Endodermal cell (in vitro differentiated cells): ENCODE measurements around the gene ANKRD45. TPM values are rescaled to one million over a fixed set of nuclear protein-coding genes. Genes with fewer than 3 reads are reported as not detected.
A peak's percentile ranks its signal among the peaks of the same experiment; 100 is the strongest.
"Not testable (repeated sequence)": the region's sequence is repeated elsewhere in the genome, so short reads cannot be mapped to it uniquely, and the experiment has no call there.

Source experiments
- DNase-seq: peaks from one replicate; pipeline ENCODE4 v3.0.0-alpha.2; 2017
- H3K27ac ChIP-seq: 2 replicates; pipeline ENCODE4 v1.5.1; 2013; ENCODE audit warnings: mild to moderate bottlenecking, low read depth, low read length, moderate library complexity
- H3K27me3 ChIP-seq: 2 replicates; pipeline ENCODE4 v1.6.1; 2013; ENCODE audit warnings: mild to moderate bottlenecking, low read length, moderate library complexity; ENCODE audit not compliant: insufficient read depth, control insufficient read depth, poor library complexity, severe bottlenecking
- H3K36me3 ChIP-seq: 2 replicates; pipeline ENCODE4 v1.7.0; 2013; ENCODE audit warnings: mild to moderate bottlenecking, low read length, moderate library complexity; ENCODE audit not compliant: control insufficient read depth, insufficient read depth
- H3K4me1 ChIP-seq: one replicate; pipeline ENCODE4 v1.7.0; 2013; ENCODE audit warnings: low read length; ENCODE audit not compliant: control insufficient read depth, insufficient read depth
- H3K4me3 ChIP-seq: 2 replicates; pipeline ENCODE4 v1.5.1; 2013; ENCODE audit warnings: mild to moderate bottlenecking, low read length, moderate library complexity
- H3K9ac ChIP-seq: 2 replicates; pipeline ENCODE4 v1.6.1; 2013; ENCODE audit warnings: mild to moderate bottlenecking, low read length, moderate library complexity; ENCODE audit not compliant: poor library complexity, severe bottlenecking; ENCODE audit errors: extremely low read depth
- H3K9me3 ChIP-seq: 2 replicates; pipeline ENCODE4 v1.6.1; 2013; ENCODE audit warnings: mild to moderate bottlenecking, low read length, moderate library complexity; ENCODE audit not compliant: control insufficient read depth
- H3K27ac Mint-ChIP-seq: 2 replicates; pipeline ENCODE4 v1.8.0; 2020; ENCODE audit warnings: mixed read lengths
- H3K27me3 Mint-ChIP-seq: 2 replicates; pipeline ENCODE4 v1.8.0; 2021; ENCODE audit warnings: mild to moderate bottlenecking, mixed read lengths; ENCODE audit not compliant: insufficient read depth
- H3K36me3 Mint-ChIP-seq: 2 replicates; pipeline ENCODE4 v1.8.0; 2020; ENCODE audit warnings: low read depth, mixed read lengths
- H3K4me1 Mint-ChIP-seq: 2 replicates; pipeline ENCODE4 v1.8.0; 2020; ENCODE audit warnings: mixed read lengths
- H3K4me3 Mint-ChIP-seq: 2 replicates; pipeline ENCODE4 v1.8.0; 2020; ENCODE audit warnings: mild to moderate bottlenecking, moderate library complexity, mixed read lengths
- H3K9me3 Mint-ChIP-seq: 2 replicates; pipeline ENCODE4 v1.8.0; 2020; ENCODE audit warnings: mild to moderate bottlenecking, mixed read lengths
- CTCF ChIP-seq: fragments of 200-600 bp; sonication (generic); conservative IDR thresholded peaks from 2 replicates; pipeline ENCODE4 v1.5.0; 2021; ENCODE audit warnings: antibody characterized with exemption, mild to moderate bottlenecking
- WGBS, 2 experiments: methylation state at CpG; one replicate each; pipeline versions ENCODE4 v1.1.5 to v1.1.7; 2013; ENCODE audit warnings: missing lambda C conversion rate in 2 of 2, mixed read lengths in 1 of 2; ENCODE audit not compliant: insufficient coverage in 1 of 2, insufficient read length in 1 of 2; 5-methylcytosine and 5-hydroxymethylcytosine counted together
- total RNA-seq, 2 donors: library from RNA; stranded (reverse); fragmentation: NEBNext Ultra II Directional in 1 of 2; extraction: Animal tissue kit (Norgen Biotek cat#: 25700) in 1 of 2; gene quantifications; 2 replicates in 1 of 2; 3 replicates in 1 of 2; pipeline ENCODE4 v1.2.1, GENCODE V29; 2021

ANKRD45 gene
- total RNA-seq, 2 donors from 2014 or later = 1.5 to 1.9 TPM

GRCh38 chr1:173688300-173688699, 18.6 kb upstream of the ANKRD45 start:
- WGBS, 2 experiments = 90 to 91% methylated on average over 2 of the region's 2 CpGs
- Mint-ChIP-seq H3K36me3 (no peaks in the 10 kb centered on the region), H3K4me1 (peaks cover 53% of the 10 kb centered on the region), H3K4me3 (peak overlapping the region; percentile 36), H3K9me3 (peaks cover 17% of the 10 kb centered on the region), H3K27ac (peak overlapping the region; percentile 11), H3K27me3 (no peaks in the 10 kb centered on the region)
- Histone ChIP-seq H3K4me1 (no peaks in the 10 kb centered on the region), H3K4me3 (no peak overlapping the region), H3K27ac (no peak overlapping the region), H3K27me3 (no peaks in the 10 kb centered on the region), H3K9ac (no peak overlapping the region), H3K9me3 (peaks cover 6% of the 10 kb centered on the region), H3K36me3 (no peaks in the 10 kb centered on the region)
- no peak for DNase-seq
- no peak for TF ChIP-seq CTCF

GRCh38 chr1:173685121-173685520, 15.5 kb upstream of the ANKRD45 start:
- not testable (repeated sequence) for H3K4me3 ChIP-seq, H3K27me3 ChIP-seq, H3K9me3 ChIP-seq, H3K9me3 Mint-ChIP-seq, H3K4me3 Mint-ChIP-seq, H3K36me3 ChIP-seq, H3K27ac ChIP-seq, H3K27ac Mint-ChIP-seq, H3K9ac ChIP-seq, H3K27me3 Mint-ChIP-seq, H3K36me3 Mint-ChIP-seq, H3K4me1 ChIP-seq, DNase-seq
- peaks cover 53% of the 10 kb centered on the region for H3K4me1 Mint-ChIP-seq
- 95 to 100% methylated on average over 1 to 2 of the region's 3 CpGs for WGBS, 2 experiments

GRCh38 chr1:173683838-173684237, 14.2 kb upstream of the ANKRD45 start:
- H3K4me3 Mint-ChIP-seq, H3K36me3 Mint-ChIP-seq, H3K4me1 ChIP-seq, H3K9ac ChIP-seq, H3K27ac ChIP-seq, H3K27ac Mint-ChIP-seq, H3K27me3 Mint-ChIP-seq, H3K36me3 ChIP-seq, DNase-seq, H3K4me3 ChIP-seq, H3K27me3 ChIP-seq, H3K9me3 ChIP-seq: not testable (repeated sequence)
- H3K9me3 Mint-ChIP-seq = peaks cover 19% of the 10 kb centered on the region
- peaks cover 44% of the 10 kb centered on the region for H3K4me1 Mint-ChIP-seq
- WGBS, 2 experiments = 80 to 96% methylated on average over 1 to 4 of the region's 4 CpGs

GRCh38 chr1:173682184-173682583, 12.5 kb upstream of the ANKRD45 start:
- H3K9me3 Mint-ChIP-seq = peaks cover 32% of the 10 kb centered on the region
- H3K4me1 ChIP-seq = no peaks in the 10 kb centered on the region
- no peak for DNase-seq
- H3K27ac Mint-ChIP-seq = peak overlapping the region; percentile 78
- H3K4me3 ChIP-seq = no peak overlapping the region
- H3K9ac ChIP-seq = no peak overlapping the region
- peaks cover 28% of the 10 kb centered on the region for H3K4me1 Mint-ChIP-seq
- no peak for TF ChIP-seq CTCF
- H3K36me3 Mint-ChIP-seq = peaks cover 11% of the 10 kb centered on the region
- peaks cover 16% of the 10 kb centered on the region for H3K9me3 ChIP-seq
- H3K27me3 Mint-ChIP-seq = no peaks in the 10 kb centered on the region
- H3K27ac ChIP-seq = no peak overlapping the region
- H3K4me3 Mint-ChIP-seq = no peak overlapping the region
- H3K36me3 ChIP-seq = no peaks in the 10 kb centered on the region
- H3K27me3 ChIP-seq = no peaks in the 10 kb centered on the region

GRCh38 chr1:173680152-173680551, 10.5 kb upstream of the ANKRD45 start:
- WGBS, 2 experiments = 90% methylated on average over 5 of the region's 5 CpGs; no CpG with 5 or more reads in 1 of the 2 experiments
- peaks cover 18% of the 10 kb centered on the region for H3K4me1 Mint-ChIP-seq
- H3K4me1 ChIP-seq, H3K27ac Mint-ChIP-seq, H3K9ac ChIP-seq, H3K27me3 ChIP-seq, H3K36me3 ChIP-seq, H3K27me3 Mint-ChIP-seq, H3K4me3 Mint-ChIP-seq, DNase-seq, H3K27ac ChIP-seq: not testable (repeated sequence)
- peaks cover 11% of the 10 kb centered on the region for H3K36me3 Mint-ChIP-seq
- peak overlapping the region; percentile 49 for H3K4me3 ChIP-seq
- peaks cover 42% of the 10 kb centered on the region for H3K9me3 Mint-ChIP-seq
- peaks cover 34% of the 10 kb centered on the region for H3K9me3 ChIP-seq

GRCh38 chr1:173674496-173674895, 4.8 kb upstream of the ANKRD45 start:
- not testable (repeated sequence) for H3K27me3 Mint-ChIP-seq, H3K4me3 Mint-ChIP-seq

More at GRCh38 chr1:173674496-173674895, 4.8 kb upstream of the ANKRD45 start:
- H3K9me3 Mint-ChIP-seq = peaks cover 30% of the 10 kb centered on the region
- H3K27ac Mint-ChIP-seq, H3K9ac ChIP-seq, H3K36me3 Mint-ChIP-seq, H3K36me3 ChIP-seq, H3K4me1 ChIP-seq, H3K27ac ChIP-seq, DNase-seq, H3K27me3 ChIP-seq: not testable (repeated sequence)
- H3K4me3 ChIP-seq = peak overlapping the region; percentile 17
- whole genome bisulfite sequencing, 2 experiments = 88 to 90% methylated on average over 1 to 2 of the region's 2 CpGs
- H3K4me1 Mint-ChIP-seq = peaks cover 11% of the 10 kb centered on the region
- peaks cover 29% of the 10 kb centered on the region for H3K9me3 ChIP-seq
